Suprapubic skin (tissue), 3 donors: ENCODE results near the gene TYW5.

Source experiments
- POLR2AphosphoS5 ChIP-seq, 3 donors: sonication (generic); formaldehyde crosslinking; IDR thresholded peaks; one replicate each; pipeline ENCODE4 v1.6.1; 2017; ENCODE audit warnings: antibody characterized with exemption in 3 of 3
- TF ChIP-seq, protein P1 (sequence below), 2 donors: fragments of 200-600 bp in 1 of 2; fragments of 450-650 bp in 1 of 2; sonication (generic) in 1 of 2; IDR thresholded peaks; one replicate each; pipeline ENCODE4 v1.5.1; 2016 to 2019; ENCODE audit warnings: antibody characterized with exemption in 2 of 2, mild to moderate bottlenecking in 1 of 2, moderate library complexity in 1 of 2

DNA sequence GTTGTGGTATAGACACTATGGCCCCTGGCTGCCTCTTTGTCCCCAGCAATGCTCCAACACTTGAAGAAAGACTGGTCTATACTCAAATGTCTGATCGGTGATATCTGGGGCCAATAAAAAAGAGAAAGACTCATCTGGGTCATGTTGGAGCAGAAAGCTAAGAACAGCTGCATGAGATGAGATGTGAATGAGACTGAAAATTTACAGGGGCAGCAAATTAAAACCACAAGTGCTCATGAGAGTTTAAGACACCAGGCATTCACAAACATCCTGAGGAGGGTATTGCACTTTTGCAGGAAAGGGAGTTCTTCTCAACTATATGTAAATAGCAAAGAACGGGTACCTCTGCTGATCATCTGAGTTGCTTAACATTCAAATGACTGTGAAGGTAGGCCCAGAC is 36.4 kb upstream of the TYW5 start:
- TF ChIP-seq, protein P1, sequence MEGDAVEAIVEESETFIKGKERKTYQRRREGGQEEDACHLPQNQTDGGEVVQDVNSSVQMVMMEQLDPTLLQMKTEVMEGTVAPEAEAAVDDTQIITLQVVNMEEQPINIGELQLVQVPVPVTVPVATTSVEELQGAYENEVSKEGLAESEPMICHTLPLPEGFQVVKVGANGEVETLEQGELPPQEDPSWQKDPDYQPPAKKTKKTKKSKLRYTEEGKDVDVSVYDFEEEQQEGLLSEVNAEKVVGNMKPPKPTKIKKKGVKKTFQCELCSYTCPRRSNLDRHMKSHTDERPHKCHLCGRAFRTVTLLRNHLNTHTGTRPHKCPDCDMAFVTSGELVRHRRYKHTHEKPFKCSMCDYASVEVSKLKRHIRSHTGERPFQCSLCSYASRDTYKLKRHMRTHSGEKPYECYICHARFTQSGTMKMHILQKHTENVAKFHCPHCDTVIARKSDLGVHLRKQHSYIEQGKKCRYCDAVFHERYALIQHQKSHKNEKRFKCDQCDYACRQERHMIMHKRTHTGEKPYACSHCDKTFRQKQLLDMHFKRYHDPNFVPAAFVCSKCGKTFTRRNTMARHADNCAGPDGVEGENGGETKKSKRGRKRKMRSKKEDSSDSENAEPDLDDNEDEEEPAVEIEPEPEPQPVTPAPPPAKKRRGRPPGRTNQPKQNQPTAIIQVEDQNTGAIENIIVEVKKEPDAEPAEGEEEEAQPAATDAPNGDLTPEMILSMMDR (IDR thresholded peaks at IDR 0.05) = no peak
- no peak for TF ChIP-seq POLR2AphosphoS5 (IDR thresholded peaks at IDR 0.05)
